GM15510 (cell line): ENCODE measurements around the gene PIEZO1.

Experiments
- POLR2A ChIP-seq: IDR thresholded peaks from 3 replicates; pipeline ENCODE4 v1.6.1; 2011; ENCODE audit warnings: borderline replicate concordance; ENCODE audit not compliant: insufficient read length; ENCODE audit errors: extremely low read depth

Gene PIEZO1

GRCh38 chr16:88759245-88759975 is 25.6 kb downstream of the PIEZO1 start:
- no peak for TF ChIP-seq POLR2A

- TF ChIP-seq POLR2A: no peak
These were observed 26.1 kb downstream of the PIEZO1 start for GRCh38 chr16:88758944-88759244.

GRCh38 chr16:88758227-88758943 is 26.6 kb downstream of the PIEZO1 start:
- no peak for TF ChIP-seq POLR2A

GRCh38 chr16:88755745-88756443 is 29.1 kb downstream of the PIEZO1 start:
- no peak for TF ChIP-seq POLR2A

- TF ChIP-seq POLR2A: no peak
These were observed 29.9 kb downstream of the PIEZO1 start for GRCh38 chr16:88754912-88755744.

- TF ChIP-seq POLR2A: no peak
These were observed 30.7 kb downstream of the PIEZO1 start for GRCh38 chr16:88754109-88754911.

GRCh38 chr16:88753602-88754001 is 31.4 kb downstream of the PIEZO1 start:
- no peak for TF ChIP-seq POLR2A

GRCh38 chr16:88753191-88753590 is 31.8 kb downstream of the PIEZO1 start:
- no peak for TF ChIP-seq POLR2A

- TF ChIP-seq POLR2A: no peak
These were observed 32.5 kb downstream of the PIEZO1 start for GRCh38 chr16:88752386-88753002.

- TF ChIP-seq POLR2A: no peak
These were observed 34.2 kb downstream of the PIEZO1 start for GRCh38 chr16:88750854-88751253.

- no peak for TF ChIP-seq POLR2A
These were observed 35.7 kb downstream of the PIEZO1 start for GRCh38 chr16:88749358-88749757.

- no peak for TF ChIP-seq POLR2A
These were observed 36.7 kb downstream of the PIEZO1 start for GRCh38 chr16:88748364-88748763.

GRCh38 chr16:88747588-88748301 is 37.3 kb downstream of the PIEZO1 start:
- TF ChIP-seq POLR2A: no peak

- no peak for TF ChIP-seq POLR2A
These were observed 38.5 kb downstream of the PIEZO1 start for GRCh38 chr16:88746506-88746905.
